ENCODE measurements around the gene PCSK5. TPM values are rescaled to one million over a fixed set of nuclear protein-coding genes. Genes with fewer than 3 reads are reported as not detected.

The PCSK5 gene
- total RNA-seq, 1 donor, result 14.3 TPM

GRCh38 chr9:75926385-75926784, 35.9 kb downstream of the PCSK5 start:
- Histone ChIP-seq H3K4me1 (ENCODE audit: insufficient read depth, low read length) (peaks cover 4% of the 10 kb centered on the region), H3K9me3 (ENCODE audit: low read depth, low read length) (no peaks in the 10 kb centered on the region), H3K4me3 (ENCODE audit: low read length) (no peak overlapping the region), H3K27me3 (ENCODE audit: insufficient read depth, low read length) (no peaks in the 10 kb centered on the region)

- Histone ChIP-seq H3K9me3 (ENCODE audit: low read depth, low read length) (no peaks in the 10 kb centered on the region), H3K27me3 (ENCODE audit: insufficient read depth, low read length) (no peaks in the 10 kb centered on the region), H3K4me3 (ENCODE audit: low read length) (no peak overlapping the region), H3K4me1 (ENCODE audit: insufficient read depth, low read length) (peaks cover 4% of the 10 kb centered on the region)
These were observed 36.9 kb downstream of the PCSK5 start for GRCh38 chr9:75927356-75927755.

- H3K27me3 ChIP-seq (ENCODE audit: insufficient read depth, low read length), result no peaks in the 10 kb centered on the region
- peaks cover 4% of the 10 kb centered on the region for H3K4me1 ChIP-seq (ENCODE audit: insufficient read depth, low read length)
- no peak overlapping the region for H3K4me3 ChIP-seq (ENCODE audit: low read length)
- H3K9me3 ChIP-seq (ENCODE audit: low read depth, low read length), result no peaks in the 10 kb centered on the region
These were observed 39.7 kb downstream of the PCSK5 start for GRCh38 chr9:75930190-75930589.

- Histone ChIP-seq H3K4me3 (ENCODE audit: low read length) (no peak overlapping the region), H3K27me3 (ENCODE audit: insufficient read depth, low read length) (no peaks in the 10 kb centered on the region), H3K9me3 (ENCODE audit: low read depth, low read length) (no peaks in the 10 kb centered on the region), H3K4me1 (ENCODE audit: insufficient read depth, low read length) (peaks cover 4% of the 10 kb centered on the region)
These were observed 40.4 kb downstream of the PCSK5 start for GRCh38 chr9:75930730-75931321.

GRCh38 chr9:75933982-75934381, 43.5 kb downstream of the PCSK5 start:
- H3K4me3 ChIP-seq (ENCODE audit: low read length), result no peak overlapping the region
- H3K9me3 ChIP-seq (ENCODE audit: low read depth, low read length), result no peaks in the 10 kb centered on the region
- H3K4me1 ChIP-seq (ENCODE audit: insufficient read depth, low read length), result no peaks in the 10 kb centered on the region
- no peaks in the 10 kb centered on the region for H3K27me3 ChIP-seq (ENCODE audit: insufficient read depth, low read length)

GRCh38 chr9:75935591-75935990, 45.1 kb downstream of the PCSK5 start:
- Histone ChIP-seq H3K9me3 (ENCODE audit: low read depth, low read length) (no peaks in the 10 kb centered on the region), H3K4me1 (ENCODE audit: insufficient read depth, low read length) (no peaks in the 10 kb centered on the region), H3K4me3 (ENCODE audit: low read length) (no peak overlapping the region), H3K27me3 (ENCODE audit: insufficient read depth, low read length) (no peaks in the 10 kb centered on the region)

- Histone ChIP-seq H3K9me3 (ENCODE audit: low read depth, low read length) (no peaks in the 10 kb centered on the region), H3K27me3 (ENCODE audit: insufficient read depth, low read length) (no peaks in the 10 kb centered on the region), H3K4me3 (ENCODE audit: low read length) (no peak overlapping the region), H3K4me1 (ENCODE audit: insufficient read depth, low read length) (no peaks in the 10 kb centered on the region)
These were observed 47.2 kb downstream of the PCSK5 start for GRCh38 chr9:75937521-75938258.

GRCh38 chr9:75938946-75939345, 48.5 kb downstream of the PCSK5 start:
- H3K9me3 ChIP-seq (ENCODE audit: low read depth, low read length), result no peaks in the 10 kb centered on the region
- H3K27me3 ChIP-seq (ENCODE audit: insufficient read depth, low read length), result no peaks in the 10 kb centered on the region
- H3K4me3 ChIP-seq (ENCODE audit: low read length), result no peak overlapping the region
- H3K4me1 ChIP-seq (ENCODE audit: insufficient read depth, low read length), result no peaks in the 10 kb centered on the region

- Histone ChIP-seq H3K4me3 (ENCODE audit: low read length) (no peak overlapping the region), H3K4me1 (ENCODE audit: insufficient read depth, low read length) (no peaks in the 10 kb centered on the region), H3K9me3 (ENCODE audit: low read depth, low read length) (no peaks in the 10 kb centered on the region), H3K27me3 (ENCODE audit: insufficient read depth, low read length) (no peaks in the 10 kb centered on the region)
These were observed 49.2 kb downstream of the PCSK5 start for GRCh38 chr9:75939536-75940111.

- no peaks in the 10 kb centered on the region for H3K4me1 ChIP-seq (ENCODE audit: insufficient read depth, low read length)
- no peaks in the 10 kb centered on the region for H3K9me3 ChIP-seq (ENCODE audit: low read depth, low read length)
- H3K4me3 ChIP-seq (ENCODE audit: low read length), result no peak overlapping the region
- no peaks in the 10 kb centered on the region for H3K27me3 ChIP-seq (ENCODE audit: insufficient read depth, low read length)
These were observed 50.6 kb downstream of the PCSK5 start for GRCh38 chr9:75941066-75941465.

GRCh38 chr9:75941577-75942311, 51.3 kb downstream of the PCSK5 start:
- Histone ChIP-seq H3K4me3 (ENCODE audit: low read length) (no peak overlapping the region), H3K27me3 (ENCODE audit: insufficient read depth, low read length) (no peaks in the 10 kb centered on the region), H3K4me1 (ENCODE audit: insufficient read depth, low read length) (no peaks in the 10 kb centered on the region), H3K9me3 (ENCODE audit: low read depth, low read length) (no peaks in the 10 kb centered on the region)

GRCh38 chr9:75946766-75947165, 56.3 kb downstream of the PCSK5 start:
- no peaks in the 10 kb centered on the region for H3K9me3 ChIP-seq (ENCODE audit: low read depth, low read length)
- no peak overlapping the region for H3K4me3 ChIP-seq (ENCODE audit: low read length)
- no peaks in the 10 kb centered on the region for H3K4me1 ChIP-seq (ENCODE audit: insufficient read depth, low read length)
- H3K27me3 ChIP-seq (ENCODE audit: insufficient read depth, low read length), result no peaks in the 10 kb centered on the region

GRCh38 chr9:75947233-75947632, 56.8 kb downstream of the PCSK5 start:
- H3K27me3 ChIP-seq (ENCODE audit: insufficient read depth, low read length), result no peaks in the 10 kb centered on the region
- H3K4me3 ChIP-seq (ENCODE audit: low read length), result no peak overlapping the region
- H3K9me3 ChIP-seq (ENCODE audit: low read depth, low read length), result no peaks in the 10 kb centered on the region
- H3K4me1 ChIP-seq (ENCODE audit: insufficient read depth, low read length), result no peaks in the 10 kb centered on the region

GRCh38 chr9:75950998-75951397, 60.5 kb downstream of the PCSK5 start:
- no peak overlapping the region for H3K4me3 ChIP-seq (ENCODE audit: low read length)
- no peaks in the 10 kb centered on the region for H3K9me3 ChIP-seq (ENCODE audit: low read depth, low read length)
- H3K27me3 ChIP-seq (ENCODE audit: insufficient read depth, low read length), result no peaks in the 10 kb centered on the region
- no peaks in the 10 kb centered on the region for H3K4me1 ChIP-seq (ENCODE audit: insufficient read depth, low read length)

- H3K4me3 ChIP-seq (ENCODE audit: low read length), result no peak overlapping the region
- H3K27me3 ChIP-seq (ENCODE audit: insufficient read depth, low read length), result no peaks in the 10 kb centered on the region
- H3K4me1 ChIP-seq (ENCODE audit: insufficient read depth, low read length), result no peaks in the 10 kb centered on the region
- no peaks in the 10 kb centered on the region for H3K9me3 ChIP-seq (ENCODE audit: low read depth, low read length)
These were observed 62.7 kb downstream of the PCSK5 start for GRCh38 chr9:75953218-75953617.
